Effector memory CD4-positive, alpha-beta T cell (primary cell): ENCODE data around the gene NEK8.

Experiments
- DNase-seq, 3 donors: peaks; one replicate each; pipeline ENCODE4 v3.0.0-alpha.2; 2020
- H3K27ac ChIP-seq: 2 replicates; pipeline ENCODE4 v1.7.0; 2013; ENCODE audit warnings: mild to moderate bottlenecking, low read length, moderate library complexity; ENCODE audit not compliant: insufficient read depth, poor library complexity, severe bottlenecking
- H3K27me3 ChIP-seq: replicated peaks from 2 replicates; pipeline ENCODE4 v1.7.0; 2013; ENCODE audit warnings: mild to moderate bottlenecking, low read length; ENCODE audit not compliant: insufficient read depth, control insufficient read depth, poor library complexity, severe bottlenecking
- H3K36me3 ChIP-seq: 2 replicates; pipeline ENCODE4 v1.7.0; 2013; ENCODE audit warnings: mild to moderate bottlenecking, low read length, moderate library complexity; ENCODE audit not compliant: control insufficient read depth, insufficient read depth
- H3K4me1 ChIP-seq: 2 replicates; pipeline ENCODE4 v1.7.0; 2013; ENCODE audit warnings: low read length, mild to moderate bottlenecking; ENCODE audit not compliant: control insufficient read depth, insufficient read depth, poor library complexity, severe bottlenecking
- H3K4me3 ChIP-seq: 2 replicates; pipeline ENCODE4 v1.7.0; 2013; ENCODE audit warnings: low read length, low read depth, mild to moderate bottlenecking; ENCODE audit not compliant: insufficient read depth, poor library complexity, severe bottlenecking
- H3K9me3 ChIP-seq: 2 replicates; pipeline ENCODE4 v1.7.0; 2013; ENCODE audit warnings: mild to moderate bottlenecking, low read length, moderate library complexity; ENCODE audit not compliant: control insufficient read depth

Gene NEK8

GRCh38 chr17:28700830-28701492, 27.6 kb upstream of the NEK8 start:
- Histone ChIP-seq H3K4me3 (no peak overlapping the region), H3K27me3 (no peaks in the 10 kb centered on the region), H3K36me3 (peaks cover 76% of the 10 kb centered on the region), H3K27ac (no peak overlapping the region), H3K4me1 (no peaks in the 10 kb centered on the region), H3K9me3 (no peaks in the 10 kb centered on the region)
- DNase-seq, result no peak

- no peak for DNase-seq
- no peaks in the 10 kb centered on the region for H3K4me1 ChIP-seq
- H3K9me3 ChIP-seq, result no peaks in the 10 kb centered on the region
- no peak overlapping the region for H3K27ac ChIP-seq
- H3K27me3 ChIP-seq, result no peaks in the 10 kb centered on the region
- H3K36me3 ChIP-seq, result peaks cover 64% of the 10 kb centered on the region
- no peak overlapping the region for H3K4me3 ChIP-seq
Observed at GRCh38 chr17:28702026-28702751, 26.4 kb upstream of the NEK8 start.

GRCh38 chr17:28702752-28703150, 25.8 kb upstream of the NEK8 start:
- H3K4me1 ChIP-seq, result no peaks in the 10 kb centered on the region
- no peaks in the 10 kb centered on the region for H3K9me3 ChIP-seq
- H3K36me3 ChIP-seq, result peaks cover 58% of the 10 kb centered on the region
- no peak overlapping the region for H3K27ac ChIP-seq
- no peaks in the 10 kb centered on the region for H3K27me3 ChIP-seq
- no peak for DNase-seq
- no peak overlapping the region for H3K4me3 ChIP-seq

- no peak for DNase-seq
- Histone ChIP-seq H3K4me3 (no peak overlapping the region), H3K9me3 (no peaks in the 10 kb centered on the region), H3K27me3 (no peaks in the 10 kb centered on the region), H3K4me1 (no peaks in the 10 kb centered on the region), H3K36me3 (peaks cover 49% of the 10 kb centered on the region), H3K27ac (no peak overlapping the region)
Observed at GRCh38 chr17:28703552-28704218, 24.9 kb upstream of the NEK8 start.

- H3K27me3 ChIP-seq, result no peaks in the 10 kb centered on the region
- no peak overlapping the region for H3K27ac ChIP-seq
- H3K4me3 ChIP-seq, result no peak overlapping the region
- H3K4me1 ChIP-seq, result no peaks in the 10 kb centered on the region
- H3K36me3 ChIP-seq, result peaks cover 43% of the 10 kb centered on the region
- no peaks in the 10 kb centered on the region for H3K9me3 ChIP-seq
- no peak for DNase-seq
Observed at GRCh38 chr17:28704219-28704858, 24.2 kb upstream of the NEK8 start.

- peaks cover 34% of the 10 kb centered on the region for H3K36me3 ChIP-seq
- no peak for DNase-seq
- no peaks in the 10 kb centered on the region for H3K4me1 ChIP-seq
Observed at GRCh38 chr17:28705074-28705659, 23.4 kb upstream of the NEK8 start.

GRCh38 chr17:28705728-28706334, 22.8 kb upstream of the NEK8 start:
- peaks cover 4% of the 10 kb centered on the region for H3K4me1 ChIP-seq
- no peak for DNase-seq
- no peak overlapping the region for H3K4me3 ChIP-seq
- H3K9me3 ChIP-seq, result no peaks in the 10 kb centered on the region
- peaks cover 28% of the 10 kb centered on the region for H3K36me3 ChIP-seq
- no peak overlapping the region for H3K27ac ChIP-seq
- H3K27me3 ChIP-seq, result no peaks in the 10 kb centered on the region

More at GRCh38 chr17:28705074-28705659, 23.4 kb upstream of the NEK8 start:
- H3K27ac ChIP-seq, result no peak overlapping the region
- no peak overlapping the region for H3K4me3 ChIP-seq
- H3K9me3 ChIP-seq, result no peaks in the 10 kb centered on the region
- H3K27me3 ChIP-seq, result no peaks in the 10 kb centered on the region

- Histone ChIP-seq H3K27me3 (no peaks in the 10 kb centered on the region), H3K4me3 (no peak overlapping the region), H3K36me3 (peaks cover 19% of the 10 kb centered on the region), H3K4me1 (peaks cover 12% of the 10 kb centered on the region), H3K9me3 (no peaks in the 10 kb centered on the region), H3K27ac (no peak overlapping the region)
- no peak for DNase-seq
Observed at GRCh38 chr17:28706471-28707338, 21.9 kb upstream of the NEK8 start.

GRCh38 chr17:28707339-28707720, 21.3 kb upstream of the NEK8 start:
- Histone ChIP-seq H3K9me3 (no peaks in the 10 kb centered on the region), H3K36me3 (peaks cover 13% of the 10 kb centered on the region), H3K27me3 (no peaks in the 10 kb centered on the region), H3K27ac (no peak overlapping the region), H3K4me3 (no peak overlapping the region), H3K4me1 (peaks cover 15% of the 10 kb centered on the region)
- no peak for DNase-seq
